Smooth muscle cell of the coronary artery (primary cell): ENCODE data around the gene PSMB10. TPM values are rescaled to one million over a fixed set of nuclear protein-coding genes. Genes with fewer than 3 reads are reported as not detected.

ENCODE experiments used
- total RNA-seq: library from RNA; depleted of rRNA; stranded (reverse); fragments of >200 nt; gene quantifications from 2 replicates; pipeline ENCODE4 v1.2.3, GENCODE V29; 2014; ENCODE audit warnings: low replicate concordance

The PSMB10 gene
- total RNA-seq: 64.9 and 89.9 TPM in 2 replicates

DNA sequence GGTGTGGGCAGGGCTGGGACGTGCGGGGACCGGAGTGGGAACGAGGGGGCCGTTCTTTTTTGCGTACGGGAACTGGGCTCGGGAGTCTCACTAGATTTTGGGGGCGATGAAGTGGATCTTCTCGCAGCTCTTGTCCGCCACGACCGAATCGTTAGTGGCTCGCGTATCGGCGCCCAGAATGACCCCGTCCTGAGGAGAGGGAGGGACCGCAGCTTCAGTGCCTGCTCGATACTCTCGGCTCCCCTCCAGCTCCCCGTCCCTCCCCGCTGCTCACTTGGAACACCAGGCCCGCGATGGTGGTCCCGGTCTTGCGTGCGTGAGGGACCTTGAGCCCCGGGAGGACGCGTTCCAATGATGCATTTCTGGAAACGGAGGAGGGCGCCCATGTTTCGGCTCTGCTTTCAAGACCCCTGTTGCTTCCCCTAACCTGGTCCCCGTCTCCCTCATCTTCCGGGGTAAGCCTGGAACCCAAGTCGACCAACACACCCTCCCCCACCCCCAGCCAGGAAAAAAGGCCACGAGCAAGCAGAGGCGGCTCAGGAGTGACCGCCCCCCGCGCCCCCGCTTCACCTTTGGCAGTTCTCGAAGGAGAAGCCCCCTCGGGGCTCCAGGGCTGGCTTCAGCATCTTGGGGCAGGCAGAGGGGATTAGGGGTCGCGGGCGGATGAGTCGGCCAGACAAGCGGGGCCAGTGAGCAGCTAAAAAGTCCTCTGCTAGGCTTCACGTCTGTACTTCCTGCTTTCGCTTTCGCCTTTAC is at the start of gene PSMB10:
TSS of gene PSMB10 (minus strand) at position 727 of the 756 bp plus-strand sequence. CDS start at position 626, 101 bp downstream.

DNA sequence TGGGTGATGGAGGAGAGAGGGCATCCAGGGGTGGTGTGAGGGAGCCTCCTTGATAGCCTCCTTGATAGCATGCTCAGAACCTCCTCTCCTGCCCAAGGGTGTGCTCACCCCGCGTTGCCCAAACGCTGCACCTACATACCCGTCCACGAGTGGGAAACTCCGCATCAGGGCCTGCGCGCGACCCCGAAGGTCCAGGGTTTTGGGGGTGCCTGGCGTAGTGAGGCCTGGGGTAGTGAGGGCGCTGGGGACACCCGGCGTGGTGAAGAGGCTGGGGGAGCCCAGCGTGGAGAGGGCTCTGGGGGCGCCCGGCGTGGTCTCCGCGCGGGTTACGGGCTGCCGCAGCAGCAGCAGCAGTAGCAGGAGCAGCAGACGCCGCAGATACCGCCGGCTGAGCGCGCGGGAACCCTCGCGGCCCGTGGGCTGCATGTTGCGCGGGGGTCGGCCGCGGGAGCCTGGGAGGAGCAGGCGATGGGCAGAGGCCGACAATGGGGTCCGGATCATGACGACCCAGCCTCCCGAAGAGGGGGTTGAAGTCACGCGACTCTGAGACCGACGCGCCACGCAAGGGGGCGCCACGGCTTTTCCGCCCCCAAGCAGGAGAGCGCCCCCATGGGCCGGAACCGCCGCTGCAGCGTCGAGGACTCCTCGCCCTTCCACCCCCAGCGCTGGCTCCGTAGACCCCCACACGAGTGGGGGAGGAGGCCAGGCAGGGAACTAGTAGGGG is 43.5 kb upstream of the PSMB10 start, which contains the start of gene DPEP3:
TSS of gene DPEP3 (minus strand) at position 545 of the 724 bp plus-strand sequence. CDS start at position 426, 119 bp downstream.

DNA sequence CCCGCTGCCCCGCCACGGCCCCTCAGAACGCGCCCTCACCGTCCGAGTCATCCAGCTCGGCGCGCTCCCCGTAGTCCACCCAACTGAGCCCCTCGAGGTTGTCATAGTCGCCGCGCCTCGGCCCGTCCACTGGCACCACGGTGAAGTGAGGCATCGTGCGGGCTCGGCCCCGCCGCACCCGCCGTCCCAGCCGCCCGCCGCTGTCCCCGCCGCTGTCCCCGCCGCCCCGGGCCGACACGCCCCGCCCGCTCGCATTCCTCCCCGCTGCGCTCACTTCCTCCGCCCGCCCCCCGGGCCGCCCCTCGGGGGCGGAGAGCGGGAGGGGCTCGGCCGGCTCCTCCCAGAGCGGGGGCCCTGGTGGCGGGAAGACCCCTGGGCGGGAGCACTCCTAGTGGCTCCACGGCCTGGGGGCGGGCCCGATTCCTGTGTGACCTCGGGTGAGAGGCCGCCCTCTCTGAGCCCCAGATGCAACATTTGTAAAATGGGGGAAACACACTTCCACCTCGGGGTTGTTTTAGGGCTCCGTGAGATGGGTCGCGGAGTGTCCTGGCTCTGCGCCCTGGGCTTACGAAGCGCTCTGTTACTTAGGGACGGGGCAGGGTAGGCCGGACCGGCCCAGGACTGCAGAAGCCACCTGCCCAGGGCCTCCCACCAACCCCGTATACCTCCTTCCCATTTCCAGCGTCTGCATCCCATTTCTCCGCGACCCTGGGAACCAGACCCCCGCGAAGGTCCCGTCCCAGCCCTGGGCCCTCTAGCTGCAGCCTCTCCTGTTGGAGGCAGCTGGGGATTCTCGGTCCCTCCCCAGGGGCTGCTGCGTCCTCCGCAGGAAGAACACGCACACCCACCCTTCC is 32.0 kb upstream of the PSMB10 start, which contains the start of gene SLC12A4:
TSS of gene SLC12A4 (minus strand) at position 238 of the 854 bp plus-strand sequence. CDS start at position 154, 84 bp downstream.

DNA sequence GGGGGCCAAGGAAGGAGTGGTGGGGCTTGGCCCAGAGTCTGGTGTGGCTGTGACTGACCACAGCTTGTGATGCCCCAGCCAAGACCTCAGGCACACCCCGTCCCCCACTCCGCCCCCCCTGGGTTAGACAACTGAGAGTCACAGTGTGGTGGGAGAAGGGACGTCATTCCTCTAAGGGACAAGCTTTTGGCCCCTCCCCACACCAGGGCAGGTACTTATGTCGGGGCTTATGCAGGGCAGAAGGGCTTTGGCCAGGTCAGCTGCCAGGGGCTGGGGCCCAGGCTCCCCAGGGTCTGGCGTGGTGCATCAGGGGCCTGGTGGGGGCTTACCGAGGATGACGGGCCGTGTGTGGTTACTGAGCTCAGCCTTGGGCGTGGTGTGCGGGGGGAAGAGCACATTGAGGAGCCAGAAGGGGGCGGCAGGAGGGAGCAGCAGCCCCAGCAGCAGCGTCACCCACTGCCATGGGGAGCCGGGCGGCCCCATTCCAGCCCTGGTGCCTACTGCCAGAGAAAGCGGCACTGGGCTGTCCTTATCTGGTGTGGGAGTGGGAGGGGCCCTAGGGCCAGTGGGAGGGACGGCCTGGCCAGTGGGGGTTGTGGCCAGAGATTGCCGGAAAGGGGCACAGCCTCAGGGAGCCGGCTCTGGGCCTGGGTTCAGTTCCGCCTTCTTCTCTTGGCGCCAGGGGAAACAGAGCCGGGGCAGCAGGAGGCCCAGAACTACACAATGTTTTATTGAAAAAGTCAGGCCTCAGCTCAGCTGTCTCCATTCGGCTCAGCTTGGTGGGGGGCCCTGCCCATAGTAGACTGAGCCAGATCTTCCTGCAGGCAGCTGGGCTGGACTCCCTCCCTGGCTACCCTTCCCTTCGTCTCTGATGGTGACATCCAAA is 7.2 kb upstream of the PSMB10 start, which contains the start of gene LCAT:
TSS of gene LCAT (minus strand) at position 502 of the 886 bp plus-strand sequence. CDS start at position 483, 19 bp downstream.

DNA sequence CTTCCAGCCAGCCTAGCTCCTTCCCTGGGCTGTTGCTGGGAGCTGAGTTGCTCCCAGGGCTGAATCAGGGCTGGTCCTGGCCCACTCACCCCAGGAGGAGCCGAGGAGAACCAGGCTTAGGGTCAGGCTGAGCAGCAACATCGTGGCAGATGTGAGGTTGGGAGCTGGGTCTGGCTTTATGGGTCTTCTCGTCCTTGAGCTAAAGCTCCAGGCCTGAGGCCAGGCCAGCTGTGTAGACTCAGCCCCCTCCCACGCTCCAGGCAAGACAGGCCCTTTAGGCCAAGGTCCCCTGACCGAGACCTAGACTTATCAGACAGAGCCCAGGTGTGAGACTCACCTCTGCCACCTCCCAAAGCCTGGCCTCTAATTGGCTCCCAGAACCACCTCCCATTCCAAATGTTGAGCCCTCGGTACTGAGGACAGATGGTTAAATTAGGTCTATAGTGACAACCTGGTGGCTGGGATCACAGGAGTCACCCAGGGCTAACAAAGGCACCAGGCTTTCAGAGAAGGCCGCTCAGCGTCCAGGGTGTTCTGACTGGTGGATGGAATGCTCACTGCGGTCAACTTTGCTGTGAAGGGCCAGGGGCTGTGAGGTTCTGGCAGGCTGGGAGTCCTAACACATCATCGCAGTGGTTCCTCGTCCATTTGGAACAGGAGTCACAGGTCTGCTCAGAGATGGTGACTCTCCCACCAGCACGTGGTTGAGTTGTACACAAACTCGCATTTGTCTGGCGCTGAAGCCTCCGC is 4.8 kb downstream of the PSMB10 start, which contains the start of gene CTRL:
TSS of gene CTRL (minus strand) at position 151 of the 750 bp plus-strand sequence. CDS start at position 141, 10 bp downstream.

DNA sequence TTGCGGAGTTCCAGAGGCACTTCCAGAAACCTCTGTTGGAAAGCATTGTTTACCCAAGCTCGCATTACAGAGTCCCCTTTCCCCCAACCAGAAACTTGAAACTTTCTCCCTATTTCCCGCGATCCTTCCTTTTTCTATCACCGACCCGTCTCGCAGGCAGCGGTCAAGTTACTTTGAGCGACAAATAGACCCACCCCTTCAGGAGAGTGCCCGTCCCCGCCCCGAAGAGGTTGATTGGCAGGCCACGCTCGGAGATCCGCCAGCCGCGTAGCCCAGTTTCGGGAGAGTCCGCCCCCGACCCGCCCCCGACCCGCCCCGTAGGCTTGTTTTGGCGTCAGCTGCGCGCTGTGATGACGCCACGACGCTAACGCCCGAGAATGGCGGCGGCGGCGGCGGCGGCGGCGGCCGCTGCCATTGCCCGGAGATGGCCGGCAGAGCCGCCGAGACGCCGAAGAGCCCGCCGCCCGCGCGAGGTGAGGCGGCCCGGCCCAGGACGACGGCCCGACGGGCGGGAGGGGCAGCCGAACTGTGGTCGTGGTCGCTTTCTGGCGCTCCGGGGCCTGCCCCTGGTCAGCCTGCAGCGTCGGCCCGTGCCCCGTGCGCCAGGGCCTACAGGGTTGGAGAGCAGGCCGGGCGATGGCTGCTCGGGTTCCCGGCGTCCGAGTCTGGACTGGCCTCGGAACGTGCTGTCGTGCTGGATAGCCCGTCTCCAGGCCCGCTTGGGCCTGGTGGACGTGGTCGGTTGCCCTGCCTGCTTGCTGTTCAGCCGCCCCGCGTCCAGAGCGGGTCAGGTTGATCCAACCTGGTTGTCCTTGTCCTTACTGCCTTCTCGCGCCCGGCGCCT is 43.5 kb downstream of the PSMB10 start, which contains the start of gene PSKH1:
TSS of gene PSKH1 (plus strand) at position 356 of the 844 bp plus-strand sequence. CDS start 15,496 bp downstream, outside the sequence.

DNA sequence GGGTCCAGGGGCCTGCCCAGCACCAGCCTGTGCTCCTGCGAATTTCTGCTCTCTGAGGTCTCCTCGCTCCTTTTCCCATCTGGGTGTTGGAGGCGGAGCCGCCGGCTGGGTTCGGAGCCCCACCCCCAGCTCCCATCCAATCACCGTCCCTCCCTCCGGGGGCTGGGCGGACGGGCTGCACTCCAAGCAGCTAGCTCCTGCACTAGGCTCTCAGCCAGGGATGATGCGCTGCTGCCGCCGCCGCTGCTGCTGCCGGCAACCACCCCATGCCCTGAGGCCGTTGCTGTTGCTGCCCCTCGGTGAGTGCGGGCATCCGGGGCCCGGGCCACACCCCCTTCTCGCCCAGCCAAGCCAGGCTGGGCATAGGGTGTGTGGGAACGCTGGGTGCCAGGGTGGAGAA is 52.0 kb downstream of the PSMB10 start, which contains the start of gene NRN1L:
TSS of gene NRN1L (plus strand) at position 202 of the 400 bp plus-strand sequence. CDS start at position 221, 19 bp downstream.

Other genes with a start within 250 kb of the PSMB10 start
- gene GFOD2, start 217.5 kb downstream of the PSMB10 start, total RNA-seq: 14.1 and 18.0 TPM in 2 replicates
- 2.7 and 5.9 TPM in 2 replicates for gene RANBP10, start 130.3 kb downstream of the PSMB10 start, total RNA-seq
- gene TSNAXIP1, start 130.0 kb downstream of the PSMB10 start, total RNA-seq: 1.2 and 1.9 TPM in 2 replicates
- gene THAP11, start 94.5 kb downstream of the PSMB10 start, total RNA-seq: 26.3 and 47.7 TPM in 2 replicates
- 79.6 and 157 TPM in 2 replicates for gene NUTF2, start 89.9 kb downstream of the PSMB10 start, total RNA-seq
- 18.3 and 23.8 TPM in 2 replicates for gene CENPT, start 89.2 kb downstream of the PSMB10 start, total RNA-seq
- 46.8 and 50.8 TPM in 2 replicates for gene EDC4, start 63.8 kb downstream of the PSMB10 start, total RNA-seq
- not detected in 2 replicates for gene NRN1L, start 52.0 kb downstream of the PSMB10 start, total RNA-seq
- gene PSKH1, start 43.6 kb downstream of the PSMB10 start, total RNA-seq: 13.5 and 31.1 TPM in 2 replicates
- gene CTRL, start 5.0 kb downstream of the PSMB10 start, total RNA-seq: 0.38 TPM in 1 of 2 replicates, not detected in the other
- 3.3 and 4.6 TPM in 2 replicates for gene LCAT, start 7.3 kb upstream of the PSMB10 start, total RNA-seq
- 119 and 184 TPM in 2 replicates for gene SLC12A4, start 31.8 kb upstream of the PSMB10 start, total RNA-seq
- not detected in 2 replicates for gene DPEP3, start 43.6 kb upstream of the PSMB10 start, total RNA-seq
- gene DPEP2, start 62.6 kb upstream of the PSMB10 start, total RNA-seq: not detected in 2 replicates
- gene DPEP2NB, start 79.1 kb upstream of the PSMB10 start, total RNA-seq: not detected in 2 replicates
- gene DDX28, start 86.4 kb upstream of the PSMB10 start, total RNA-seq: 4.9 and 8.7 TPM in 2 replicates
- 11.7 and 14.4 TPM in 2 replicates for gene DUS2, start 86.4 kb upstream of the PSMB10 start, total RNA-seq
- 5.9 and 8.2 TPM in 2 replicates for gene NFATC3, start 148.5 kb upstream of the PSMB10 start, total RNA-seq